ENCODE results near the gene WDR89.

DNA sequence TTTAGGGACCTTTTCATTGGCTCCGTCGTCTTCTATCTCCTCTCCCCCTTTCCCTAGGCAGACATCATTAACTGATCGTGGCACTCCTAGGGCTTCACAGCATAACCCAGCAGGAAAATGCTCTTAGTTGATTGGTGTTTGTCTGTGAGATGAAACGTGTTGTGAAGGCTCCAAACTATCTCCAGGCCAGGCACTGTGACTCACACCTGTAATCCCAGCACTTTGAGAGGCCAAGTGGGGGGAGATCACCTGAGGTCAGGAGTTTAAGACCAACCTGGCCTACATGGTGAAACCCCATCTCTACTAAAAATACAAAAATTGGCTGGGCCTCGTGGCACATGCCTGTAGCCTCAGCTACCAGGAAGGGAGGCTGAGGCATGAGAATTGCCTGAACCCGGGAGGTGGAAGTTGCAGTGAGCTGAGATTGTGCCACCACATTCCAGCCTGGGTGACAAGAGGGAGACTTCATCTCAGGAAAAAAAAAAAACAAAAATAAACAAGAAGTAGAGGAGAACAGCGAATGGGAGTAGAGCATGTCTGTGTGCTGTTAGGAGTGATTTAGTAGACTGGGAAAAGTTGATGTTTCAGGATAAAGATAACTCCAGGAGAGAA lies 32.3 kb upstream of the WDR89 start:
- TF ChIP-seq, protein P1, sequence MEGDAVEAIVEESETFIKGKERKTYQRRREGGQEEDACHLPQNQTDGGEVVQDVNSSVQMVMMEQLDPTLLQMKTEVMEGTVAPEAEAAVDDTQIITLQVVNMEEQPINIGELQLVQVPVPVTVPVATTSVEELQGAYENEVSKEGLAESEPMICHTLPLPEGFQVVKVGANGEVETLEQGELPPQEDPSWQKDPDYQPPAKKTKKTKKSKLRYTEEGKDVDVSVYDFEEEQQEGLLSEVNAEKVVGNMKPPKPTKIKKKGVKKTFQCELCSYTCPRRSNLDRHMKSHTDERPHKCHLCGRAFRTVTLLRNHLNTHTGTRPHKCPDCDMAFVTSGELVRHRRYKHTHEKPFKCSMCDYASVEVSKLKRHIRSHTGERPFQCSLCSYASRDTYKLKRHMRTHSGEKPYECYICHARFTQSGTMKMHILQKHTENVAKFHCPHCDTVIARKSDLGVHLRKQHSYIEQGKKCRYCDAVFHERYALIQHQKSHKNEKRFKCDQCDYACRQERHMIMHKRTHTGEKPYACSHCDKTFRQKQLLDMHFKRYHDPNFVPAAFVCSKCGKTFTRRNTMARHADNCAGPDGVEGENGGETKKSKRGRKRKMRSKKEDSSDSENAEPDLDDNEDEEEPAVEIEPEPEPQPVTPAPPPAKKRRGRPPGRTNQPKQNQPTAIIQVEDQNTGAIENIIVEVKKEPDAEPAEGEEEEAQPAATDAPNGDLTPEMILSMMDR (IDR thresholded peaks at IDR 0.05): no peak
- no peak for TF ChIP-seq ZFX (IDR thresholded peaks at IDR 0.05; ENCODE audit: borderline replicate concordance)

Data from 22Rv1 (cell line).